GM21825 (cell line): Measurements from ENCODE around the gene EVC.

Source experiments
- ATAC-seq: cut with Tn5 transposase; IDR thresholded peaks from one replicate; pipeline ENCODE4 v1.9.1; 2021; ENCODE audit warnings: mild to moderate bottlenecking, moderate library complexity; ENCODE audit not compliant: unreplicated experiment

The EVC gene

DNA sequence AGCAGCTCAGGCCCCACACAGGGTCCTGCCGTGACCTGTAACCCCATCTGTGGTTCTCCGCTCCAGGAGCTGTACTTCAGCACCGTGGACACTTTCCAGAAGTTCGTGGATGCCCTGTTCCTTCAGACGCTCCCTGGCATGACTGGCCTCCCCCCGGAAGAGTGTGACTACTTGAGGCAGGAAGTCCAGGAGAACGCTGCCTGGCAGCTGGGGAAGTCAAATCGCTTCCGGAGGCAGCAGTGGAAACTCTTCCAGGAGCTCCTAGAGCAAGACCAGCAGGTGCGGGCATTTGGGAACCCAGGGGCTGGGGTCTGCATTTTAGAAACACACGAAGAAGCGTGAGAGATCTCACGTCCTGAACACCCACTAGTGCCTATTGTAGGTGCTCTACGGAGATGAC, 72.5 kb downstream of the EVC start:
- ATAC-seq: no peak

GRCh38 chr4:5784021-5784420, 73.0 kb downstream of the EVC start:
- ATAC-seq: no peak

- ATAC-seq: no peak
Measured at GRCh38 chr4:5784960-5785611, 74.1 kb downstream of the EVC start.

GRCh38 chr4:5785806-5786680, 75.0 kb downstream of the EVC start:
- ATAC-seq: no peak

DNA sequence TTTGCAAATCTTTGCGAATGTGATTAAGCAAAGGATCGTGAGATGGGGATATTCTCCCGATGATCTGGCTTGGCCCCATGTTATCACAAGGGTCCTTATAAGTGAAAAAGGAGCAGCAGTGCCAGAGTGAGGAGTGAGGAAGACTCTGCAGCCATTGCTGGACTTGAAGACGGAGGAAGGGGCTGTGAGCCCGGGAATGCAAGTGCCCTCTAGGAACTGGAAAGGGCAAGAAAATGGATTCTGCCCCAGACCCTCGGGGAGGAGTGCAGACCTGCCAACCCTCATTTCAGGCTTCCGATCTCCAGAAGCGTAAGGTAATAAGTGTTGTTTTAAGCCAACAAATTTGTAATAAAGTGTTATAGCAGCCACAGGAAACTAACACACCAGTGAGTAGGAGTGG, 76.3 kb downstream of the EVC start:
- ATAC-seq: no peak

DNA sequence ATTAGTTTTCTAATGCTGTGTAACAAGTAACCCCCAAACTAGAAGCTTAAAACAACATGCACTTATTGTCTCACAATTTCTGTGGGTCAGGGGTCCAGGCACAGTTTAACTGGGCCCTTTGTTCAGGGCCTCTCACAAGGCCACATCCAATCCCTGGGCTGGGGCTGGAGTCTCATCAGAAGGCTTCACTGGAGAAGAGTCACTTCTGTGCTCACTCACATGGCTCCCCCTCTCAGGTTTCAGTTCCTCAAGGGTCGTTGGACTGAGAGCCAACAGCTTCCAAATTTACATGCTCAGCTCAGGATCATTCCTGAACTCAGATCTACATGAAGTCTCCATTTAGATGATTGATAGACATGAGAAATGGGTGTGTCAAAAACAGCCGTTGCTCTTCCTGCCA, 77.1 kb downstream of the EVC start:
- no peak for ATAC-seq

GRCh38 chr4:5789141-5789540, 78.1 kb downstream of the EVC start:
- no peak for ATAC-seq

GRCh38 chr4:5790546-5790857, 79.5 kb downstream of the EVC start:
- no peak for ATAC-seq

- no peak for ATAC-seq
Measured at GRCh38 chr4:5791654-5792053, 80.7 kb downstream of the EVC start.

GRCh38 chr4:5793514-5793913, 82.5 kb downstream of the EVC start:
- ATAC-seq: no peak

DNA sequence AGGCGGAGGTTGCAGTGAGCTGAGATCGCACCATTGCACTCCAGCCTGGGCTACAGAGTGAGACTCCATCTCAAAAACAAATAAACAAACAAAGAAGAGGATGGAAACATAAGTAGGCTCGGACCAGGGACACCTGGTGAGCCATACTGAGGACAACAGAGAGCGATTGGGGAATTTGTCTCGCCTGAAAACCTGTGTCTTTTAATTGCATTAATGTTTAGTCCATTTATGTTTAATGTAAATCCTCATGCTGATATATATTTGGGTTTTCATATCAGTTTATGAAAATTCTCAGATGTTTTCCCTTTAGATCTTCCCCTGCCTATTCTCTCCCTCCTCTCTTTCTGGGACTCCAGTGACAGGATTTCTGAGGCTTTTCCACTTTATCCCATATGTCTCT, 84.6 kb downstream of the EVC start:
- ATAC-seq: no peak

GRCh38 chr4:5796976-5797375, 86.0 kb downstream of the EVC start:
- ATAC-seq: no peak

DNA sequence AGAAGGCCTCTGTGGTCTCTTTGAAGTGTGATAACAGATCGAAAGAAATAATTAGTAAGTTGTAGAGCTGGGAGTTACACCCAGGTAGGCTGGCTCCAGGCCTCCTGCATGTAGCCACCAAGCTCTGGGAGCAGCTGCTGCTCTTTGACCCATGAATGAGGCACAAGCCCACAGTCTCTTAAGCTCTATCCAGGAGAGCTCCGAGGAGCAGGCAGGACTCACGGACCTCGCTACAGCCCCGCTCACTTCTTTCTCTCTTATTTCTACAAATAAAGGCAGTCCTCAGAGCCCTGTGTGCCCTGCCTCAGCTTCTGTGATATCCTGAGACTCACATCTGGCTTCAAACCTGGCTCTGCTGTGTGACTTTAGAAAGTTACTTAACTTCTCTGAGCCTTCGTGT, 86.9 kb downstream of the EVC start:
- no peak for ATAC-seq

DNA sequence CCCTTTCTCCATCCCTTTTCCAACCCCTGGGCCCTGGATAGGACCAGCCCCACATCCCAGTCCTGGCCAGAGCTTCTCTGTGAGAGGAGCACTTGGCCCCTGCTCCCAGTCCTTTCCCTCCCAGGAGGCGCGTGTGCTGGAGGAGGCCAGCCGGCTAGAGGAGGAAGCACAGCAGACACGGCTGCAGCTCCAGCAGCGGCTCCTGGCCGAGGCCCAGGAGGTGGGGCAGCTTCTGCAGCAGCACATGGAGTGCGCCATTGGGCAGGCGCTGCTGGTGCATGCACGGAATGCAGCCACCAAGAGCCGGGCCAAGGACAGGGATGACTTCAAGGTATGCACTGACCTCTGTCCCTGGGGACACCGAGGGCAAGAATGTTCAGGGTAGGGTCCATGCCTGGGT, 87.5 kb downstream of the EVC start:
- no peak for ATAC-seq

GRCh38 chr4:5798946-5799345, 87.9 kb downstream of the EVC start:
- no peak for ATAC-seq

GRCh38 chr4:5799406-5799805, 88.4 kb downstream of the EVC start:
- no peak for ATAC-seq

- no peak for ATAC-seq
Measured at GRCh38 chr4:5800496-5800895, 89.5 kb downstream of the EVC start.

- ATAC-seq: no peak
Measured at GRCh38 chr4:5801696-5802095, 90.7 kb downstream of the EVC start.

GRCh38 chr4:5802565-5802964, 91.6 kb downstream of the EVC start:
- no peak for ATAC-seq

GRCh38 chr4:5804656-5805055, 93.7 kb downstream of the EVC start:
- no peak for ATAC-seq

GRCh38 chr4:5805270-5805669, 94.3 kb downstream of the EVC start:
- ATAC-seq: no peak

GRCh38 chr4:5808081-5808741, 97.2 kb downstream of the EVC start:
- no peak for ATAC-seq
